GM23338 (cell line): ENCODE measurements around the gene STEAP2.

Source experiments
- CREB1 ChIP-seq: fragments of 250-450 bp; sonication (Bioruptor Pico); IDR thresholded peaks from 2 replicates; pipeline ENCODE4 v1.5.0; 2020; ENCODE audit warnings: low read depth, mild to moderate bottlenecking, moderate library complexity
- CTCF ChIP-seq, 2 experiments: fragments of 200-600 bp in 1 of 2; sonication (generic) in 1 of 2; conservative IDR thresholded peaks; 2 replicates each; pipeline versions ENCODE4 v1.5.1 to v1.6.1; 2016 to 2017; ENCODE audit warnings: antibody characterized with exemption in 2 of 2, low read depth in 2 of 2, mild to moderate bottlenecking in 2 of 2, moderate library complexity in 1 of 2
- ETS1 ChIP-seq: IDR thresholded peaks from 2 replicates; pipeline ENCODE4 v1.6.1; 2016; ENCODE audit warnings: antibody characterized with exemption
- EZH2 ChIP-seq: fragments of 200-600 bp; sonication (generic); IDR thresholded peaks from one replicate; pipeline ENCODE4 v1.8.0; 2017; ENCODE audit warnings: antibody characterized with exemption, mild to moderate bottlenecking, low read depth; ENCODE audit not compliant: unreplicated experiment
- EZH2phosphoT487 ChIP-seq: fragments of 200-600 bp; sonication (generic); IDR thresholded peaks from one replicate; pipeline ENCODE4 v1.8.1; 2018; ENCODE audit warnings: antibody characterized with exemption; ENCODE audit not compliant: unreplicated experiment
- JUNB ChIP-seq: IDR thresholded peaks from one replicate; pipeline ENCODE4 v1.6.1; 2016; ENCODE audit warnings: antibody characterized with exemption; ENCODE audit not compliant: unreplicated experiment
- POLR2AphosphoS5 ChIP-seq: IDR thresholded peaks from 2 replicates; pipeline ENCODE4 v1.6.1; 2016; ENCODE audit warnings: antibody characterized with exemption, low read depth
- REST ChIP-seq: IDR thresholded peaks from one replicate; pipeline ENCODE4 v1.6.1; 2018; ENCODE audit warnings: antibody characterized with exemption; ENCODE audit not compliant: unreplicated experiment
- STAT1 ChIP-seq: IDR thresholded peaks from one replicate; pipeline ENCODE4 v1.6.1; 2016; ENCODE audit warnings: antibody characterized with exemption; ENCODE audit not compliant: unreplicated experiment

- TF ChIP-seq POLR2AphosphoS5, result no peak
- TF ChIP-seq CTCF (conservative IDR thresholded peaks at IDR 0.05; ENCODE audit: low read depth in 2 of 2), result no peak
- no peak for TF ChIP-seq EZH2
- no peak for TF ChIP-seq CREB1
- no peak for TF ChIP-seq ETS1
- TF ChIP-seq STAT1, result no peak
- no peak for TF ChIP-seq REST
- TF ChIP-seq EZH2phosphoT487, result no peak
- no peak for TF ChIP-seq JUNB
These were observed 31.0 kb downstream of the STEAP2 start for GRCh38 chr7:90242369-90243168.
